Putamen (tissue), 1 donor: Measurements from ENCODE around the gene MIB1.
"Not testable (repeated sequence)": the region's sequence is repeated elsewhere in the genome, so short reads cannot be mapped to it uniquely, and the experiment has no call there.

Experiments used
- DNase-seq: peaks from one replicate; pipeline ENCODE4 v3.0.0-alpha.2; 2016; ENCODE audit warnings: low spot score

The MIB1 gene

GRCh38 chr18:21743166-21743832, 2.7 kb downstream of the MIB1 start:
- DNase-seq, result no peak

DNA sequence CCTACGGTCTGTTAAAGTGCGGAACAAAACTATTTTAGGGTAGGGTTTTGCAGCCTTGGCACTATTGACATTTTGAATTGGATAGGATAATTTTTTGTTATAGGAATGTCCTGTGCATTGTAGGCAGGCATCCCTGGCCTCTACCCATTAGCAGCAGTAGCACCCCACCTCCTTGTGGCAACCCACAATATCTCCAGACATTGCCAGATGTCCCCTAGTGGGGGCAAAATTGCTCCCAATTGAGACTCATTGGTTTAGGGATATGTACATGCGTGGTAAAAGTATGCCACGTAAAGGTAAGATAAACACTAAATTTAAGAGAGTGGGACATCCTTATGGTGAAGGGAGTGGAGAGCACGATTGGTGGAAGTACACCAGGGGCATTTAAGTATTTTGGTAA, 4.6 kb downstream of the MIB1 start:
- DNase-seq, result no peak

DNA sequence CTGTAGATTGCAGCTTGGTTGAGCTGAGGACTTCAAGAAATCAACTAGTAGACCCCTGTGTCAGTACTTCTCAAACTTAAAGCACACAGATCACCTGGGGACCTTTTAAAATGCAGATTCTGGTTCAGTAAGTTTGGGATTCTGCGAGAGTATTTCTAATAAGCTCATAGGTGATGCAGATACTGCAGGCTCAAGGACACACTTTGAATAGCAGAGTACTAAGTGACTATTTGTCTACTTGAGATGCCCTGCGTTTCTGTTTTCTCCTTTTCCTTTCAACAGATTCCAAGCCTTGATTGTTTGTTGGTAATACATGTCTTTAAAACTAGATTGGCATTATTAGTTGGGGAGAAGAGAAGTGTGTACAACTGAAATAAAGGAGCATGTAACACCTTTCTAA, 6.7 kb downstream of the MIB1 start:
- DNase-seq, result no peak

- no peak for DNase-seq
These were observed 7.4 kb downstream of the MIB1 start for GRCh38 chr18:21747764-21748693.

GRCh38 chr18:21757833-21758232, 17.2 kb downstream of the MIB1 start:
- no peak for DNase-seq

- no peak for DNase-seq
These were observed 19.2 kb downstream of the MIB1 start for GRCh38 chr18:21759836-21760235.

DNA sequence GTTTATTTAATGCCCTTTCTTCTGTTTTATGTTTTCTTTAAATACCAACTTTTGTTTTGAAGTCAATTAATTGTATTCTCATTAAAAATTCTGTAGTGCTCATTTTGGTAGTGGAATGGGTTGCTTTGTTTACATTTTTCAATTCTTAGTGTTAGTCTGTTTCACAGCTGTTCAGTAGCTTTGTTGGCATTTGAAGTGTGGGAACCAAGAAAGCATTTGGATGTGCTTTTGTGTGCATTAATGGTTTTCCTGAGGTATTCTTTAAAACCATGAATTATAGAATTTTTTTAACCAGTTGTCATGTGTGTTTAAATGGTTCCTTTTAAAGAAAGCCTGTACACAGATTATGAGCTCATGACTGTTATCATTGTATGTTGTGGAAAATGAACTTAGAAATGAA, 19.7 kb downstream of the MIB1 start:
- no peak for DNase-seq

- no peak for DNase-seq
These were observed 21.0 kb downstream of the MIB1 start for GRCh38 chr18:21761471-21762115.

DNA sequence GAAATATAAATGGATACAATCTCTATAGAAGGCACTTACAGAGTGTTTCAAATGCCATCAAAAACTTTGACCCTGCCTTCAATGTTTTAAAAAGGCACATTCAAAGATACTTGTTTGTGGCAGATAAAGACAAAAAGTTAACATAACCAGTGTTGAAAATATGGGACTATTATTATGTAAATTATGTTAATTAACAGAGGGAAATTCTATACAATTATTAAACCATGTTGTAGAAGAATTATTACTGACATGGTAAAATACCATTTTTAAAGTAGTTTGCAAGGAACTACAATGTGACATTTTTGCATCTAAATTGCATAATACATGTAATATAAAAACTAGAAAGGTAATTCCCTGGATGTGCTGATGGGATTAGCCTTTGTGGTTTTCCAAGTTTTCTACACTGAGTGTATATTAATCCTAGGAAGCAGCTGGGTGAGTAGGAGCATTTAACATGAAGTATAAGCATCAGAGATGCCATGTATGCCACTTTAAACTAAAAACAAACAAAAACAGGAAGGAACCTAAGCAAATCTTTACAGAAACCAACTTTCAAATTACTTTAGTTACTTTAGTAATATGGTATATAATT, 21.7 kb downstream of the MIB1 start:
- DNase-seq, result no peak

GRCh38 chr18:21763846-21764646, 23.5 kb downstream of the MIB1 start:
- DNase-seq, result no peak

DNA sequence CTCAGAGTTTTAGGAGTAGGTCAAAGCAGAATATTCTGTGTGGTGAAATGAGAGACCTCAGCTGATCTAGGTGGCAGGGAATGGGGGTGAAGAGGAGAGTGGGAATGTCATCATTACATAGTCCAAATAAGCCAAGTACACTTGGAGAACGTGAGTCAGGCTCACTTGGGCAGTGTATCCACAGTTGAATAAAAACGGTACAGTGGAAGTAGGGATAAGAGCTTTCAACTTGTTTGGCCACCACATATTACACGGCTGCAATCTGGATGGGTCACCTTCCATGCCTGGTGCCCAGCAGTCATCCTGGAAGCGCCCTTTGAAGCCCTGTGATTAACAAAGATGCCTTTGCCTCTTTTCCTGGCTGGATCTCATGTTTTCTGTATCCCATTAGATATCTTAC, 28.6 kb downstream of the MIB1 start:
- no peak for DNase-seq

- DNase-seq, result no peak
These were observed 34.1 kb downstream of the MIB1 start for GRCh38 chr18:21774722-21775121.

DNA sequence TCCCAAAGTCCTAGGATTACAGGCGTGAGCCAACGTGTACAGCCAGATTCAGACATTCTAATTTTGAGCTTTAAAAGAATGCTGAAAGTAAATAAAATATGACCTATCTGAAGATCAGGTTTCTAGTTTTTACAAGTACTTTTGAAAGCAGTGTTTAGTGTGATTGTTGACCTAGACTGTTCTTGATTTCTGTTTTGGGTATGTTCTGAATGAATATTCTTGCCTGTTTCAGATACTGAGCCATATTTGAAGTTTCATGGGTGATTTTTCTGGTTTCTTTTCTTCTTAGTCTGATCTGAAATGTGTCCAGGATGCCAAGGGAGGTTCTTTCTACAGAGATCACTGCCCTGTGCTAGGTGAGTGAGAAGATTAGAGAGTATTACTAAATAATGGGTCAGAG, 37.2 kb downstream of the MIB1 start:
- no peak for DNase-seq

- DNase-seq, result no peak
These were observed 45.9 kb downstream of the MIB1 start for GRCh38 chr18:21786526-21786925.

DNA sequence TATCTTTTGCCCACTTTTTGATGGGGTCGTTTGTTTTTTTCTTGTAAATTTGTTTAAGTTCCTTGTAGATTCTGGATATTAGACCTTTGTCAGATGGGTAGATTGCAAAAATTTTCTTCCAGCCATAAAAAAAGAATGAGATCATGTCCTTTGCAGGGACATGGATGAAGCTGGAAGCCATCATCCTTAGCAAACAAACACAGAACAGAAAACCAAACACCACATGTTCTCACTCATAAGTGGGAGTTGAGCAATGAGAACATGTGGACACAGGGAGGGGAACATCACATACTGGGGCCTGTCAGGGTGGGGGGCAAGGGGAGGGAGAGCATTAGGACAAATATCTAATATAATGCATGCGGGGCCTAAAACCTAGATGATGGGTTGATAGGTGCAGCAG, 55.5 kb downstream of the MIB1 start:
- DNase-seq, result not testable (repeated sequence)

- no peak for DNase-seq
These were observed 57.5 kb downstream of the MIB1 start for GRCh38 chr18:21798126-21798525.

DNA sequence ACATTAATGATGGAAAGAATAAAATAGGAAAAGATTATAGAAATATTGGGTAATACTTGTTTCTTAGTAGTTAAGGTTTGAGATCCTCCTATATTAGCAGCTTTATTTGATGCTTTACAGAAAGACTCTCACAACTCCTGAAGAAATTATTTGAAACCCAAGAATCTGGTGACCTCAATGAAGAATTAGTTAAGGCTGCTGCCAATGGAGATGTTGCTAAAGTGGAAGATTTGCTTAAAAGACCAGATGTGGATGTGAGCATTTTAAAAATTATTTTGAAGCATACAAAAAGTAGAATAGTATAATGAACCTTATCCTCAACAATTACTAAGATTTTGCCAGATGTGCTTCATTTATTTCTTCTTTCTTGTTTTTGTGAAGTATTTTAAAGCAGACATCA, 59.1 kb downstream of the MIB1 start:
- DNase-seq, result no peak

GRCh38 chr18:21803495-21803894, 62.9 kb downstream of the MIB1 start:
- DNase-seq, result no peak

DNA sequence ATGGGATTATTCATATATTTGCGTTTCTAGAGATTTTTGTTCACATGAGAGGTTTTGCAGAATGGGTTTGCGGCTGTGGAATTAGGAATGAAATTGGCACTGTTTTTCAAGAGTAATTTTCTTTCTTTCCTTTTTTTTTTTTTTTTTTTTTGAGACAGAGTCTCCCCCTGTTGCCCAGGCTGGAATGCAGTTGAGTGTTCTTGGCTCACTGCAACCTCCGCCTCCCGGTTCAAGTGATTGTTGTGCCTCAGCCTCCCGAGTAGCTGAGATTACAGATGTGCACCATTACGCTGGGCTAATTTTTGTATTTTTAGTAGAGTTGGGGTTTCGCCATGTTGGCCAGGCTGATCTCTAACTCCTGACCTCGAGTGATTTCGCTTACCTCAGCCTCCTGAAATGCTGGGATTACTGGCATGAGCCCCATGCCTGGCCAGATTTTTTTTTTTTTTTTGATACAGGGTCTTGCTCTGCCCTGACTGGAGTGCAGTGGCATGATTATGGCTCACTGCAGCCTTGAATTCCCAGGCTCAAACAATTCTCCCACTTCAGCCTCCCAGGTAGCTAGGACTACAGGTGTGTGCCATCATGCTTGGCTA, 65.3 kb downstream of the MIB1 start:
- DNase-seq, result no peak

- no peak for DNase-seq
These were observed 67.6 kb downstream of the MIB1 start for GRCh38 chr18:21808185-21808584.

- DNase-seq, result no peak
These were observed 69.1 kb downstream of the MIB1 start for GRCh38 chr18:21809725-21810124.
